DLD1 (cell line): Measurements from ENCODE around the gene CADM3.

Experiments used
- in situ Hi-C: cut with HindIII; loops from 2 replicates; pipeline ENCODE4 v1.10.0; 2017; ENCODE audit warnings: low sequenced_read_pairs

CADM3 gene, protein sequence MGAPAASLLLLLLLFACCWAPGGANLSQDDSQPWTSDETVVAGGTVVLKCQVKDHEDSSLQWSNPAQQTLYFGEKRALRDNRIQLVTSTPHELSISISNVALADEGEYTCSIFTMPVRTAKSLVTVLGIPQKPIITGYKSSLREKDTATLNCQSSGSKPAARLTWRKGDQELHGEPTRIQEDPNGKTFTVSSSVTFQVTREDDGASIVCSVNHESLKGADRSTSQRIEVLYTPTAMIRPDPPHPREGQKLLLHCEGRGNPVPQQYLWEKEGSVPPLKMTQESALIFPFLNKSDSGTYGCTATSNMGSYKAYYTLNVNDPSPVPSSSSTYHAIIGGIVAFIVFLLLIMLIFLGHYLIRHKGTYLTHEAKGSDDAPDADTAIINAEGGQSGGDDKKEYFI

DNA sequence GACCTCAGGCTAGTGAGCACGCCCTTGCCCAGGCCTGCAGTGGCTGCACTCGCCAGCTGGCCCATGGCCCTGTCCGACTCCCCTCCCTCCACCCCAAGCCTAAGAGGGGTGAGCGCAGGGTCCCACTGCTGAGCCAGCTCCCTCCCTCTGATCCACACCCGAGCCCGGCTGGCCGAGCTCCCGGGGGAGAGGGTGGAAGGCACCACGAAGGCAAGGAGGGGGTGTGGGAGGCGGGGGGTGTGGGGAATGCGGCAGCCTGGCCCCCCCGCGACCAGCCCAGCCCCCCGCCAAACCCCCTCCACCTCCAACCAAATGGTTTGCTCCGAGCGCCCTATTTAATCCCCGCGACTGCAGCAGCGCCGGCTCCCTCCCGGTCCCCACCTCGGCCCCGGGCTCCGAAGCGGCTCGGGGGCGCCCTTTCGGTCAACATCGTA, at the start of gene CADM3:
TSS of gene CADM3 (plus strand) at position 362 of the 434 bp plus-strand sequence. CDS start 151 bp downstream, outside the sequence.
- in situ Hi-C loops = no loop called here

DNA sequence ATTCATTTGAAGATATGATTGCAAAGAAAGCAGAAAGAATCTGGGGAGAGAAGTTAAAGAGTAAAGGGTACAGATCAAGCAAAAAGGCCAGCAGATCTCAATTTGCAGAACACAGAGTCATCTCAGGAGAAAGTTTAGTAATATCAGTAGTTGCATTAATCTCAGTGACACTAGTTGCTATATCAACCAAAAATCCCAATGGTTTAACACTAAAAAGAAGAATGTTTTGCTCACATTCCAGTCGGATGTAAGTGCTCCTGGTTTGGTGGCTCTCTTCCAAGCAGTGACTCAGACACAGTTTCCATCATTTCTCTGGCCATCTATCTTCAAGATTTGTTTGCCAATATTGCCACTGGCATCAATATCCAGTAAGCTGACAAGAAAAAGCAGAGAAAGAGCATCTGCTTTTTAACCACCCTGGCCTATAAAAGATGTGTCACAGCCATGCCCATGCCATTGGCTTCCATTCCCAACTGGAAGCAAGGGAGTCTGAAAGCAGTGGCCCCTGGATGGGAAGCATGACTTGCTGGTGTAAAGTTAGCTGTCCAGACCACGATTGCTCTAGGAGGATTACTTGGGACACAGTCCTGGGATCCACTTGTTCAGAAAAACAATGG, 49.3 kb upstream of the CADM3 start:
- in situ Hi-C loops = no loop called here

DNA sequence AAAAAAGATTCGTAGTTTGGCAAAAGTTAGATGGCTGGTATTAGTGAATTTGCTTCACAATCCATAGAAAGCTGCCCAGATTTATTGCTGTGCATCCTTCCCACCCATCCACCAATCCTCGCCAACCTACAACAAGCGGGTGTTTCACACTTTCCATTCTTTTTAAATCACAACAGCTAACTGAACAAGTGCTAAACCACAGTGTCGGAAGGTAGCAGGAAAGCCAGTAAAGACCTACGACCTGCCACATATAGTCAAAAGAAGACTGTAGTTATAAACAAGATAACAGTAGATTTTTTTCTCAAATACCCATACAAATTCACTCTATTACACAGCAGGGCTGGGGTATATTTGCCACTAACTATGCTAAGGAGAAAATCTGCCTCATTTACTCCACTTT, 47.8 kb upstream of the CADM3 start:
- in situ Hi-C loops = no loop called here

DNA sequence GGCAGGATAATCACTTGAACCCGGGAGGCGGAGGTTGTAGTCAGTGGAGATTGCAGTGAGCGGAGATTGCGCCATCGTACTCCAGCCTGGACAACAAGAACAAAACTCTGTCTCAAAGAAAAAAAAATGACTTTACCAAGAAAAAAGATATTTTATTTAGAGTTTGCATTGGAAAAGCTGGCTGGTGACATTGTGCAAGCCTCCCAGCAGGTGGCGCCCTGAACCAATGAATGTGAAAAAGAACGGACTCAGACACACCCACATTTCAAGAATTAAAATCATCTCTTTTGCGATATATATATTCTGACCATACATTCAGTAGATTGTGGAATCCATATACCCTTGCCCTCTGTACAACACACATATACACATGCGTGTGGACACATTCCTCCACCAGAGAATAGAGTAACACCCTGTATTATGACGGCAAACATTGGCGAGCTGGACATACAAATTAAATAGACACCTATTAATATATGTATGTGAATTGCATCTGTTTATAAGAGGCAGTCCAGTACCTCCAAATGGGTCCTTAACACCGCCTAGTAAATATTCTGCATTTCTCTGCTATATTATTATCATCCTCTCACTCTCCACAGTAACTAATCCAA, 39.0 kb upstream of the CADM3 start:
- in situ Hi-C loops = no loop called here

DNA sequence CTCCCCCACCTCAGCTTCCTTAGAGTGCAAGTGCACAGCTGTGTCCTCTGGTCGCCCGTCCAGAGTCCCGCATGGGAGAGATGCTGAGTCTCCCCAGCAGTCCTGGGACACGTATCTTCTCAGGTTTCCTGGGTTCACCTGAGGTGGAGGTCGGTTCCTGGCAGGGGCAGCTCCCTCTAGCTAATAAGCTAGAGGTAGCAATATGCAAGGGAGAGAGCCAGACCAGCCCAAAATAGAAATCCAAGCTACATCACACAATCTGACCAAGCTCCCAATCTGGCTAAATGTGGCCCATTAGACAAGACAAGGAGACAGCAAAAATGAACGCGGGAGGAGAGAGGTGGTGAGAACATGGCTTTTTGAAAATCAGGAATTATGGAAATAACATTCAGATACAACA, 30.9 kb upstream of the CADM3 start:
- in situ Hi-C loops = no loop called here

DNA sequence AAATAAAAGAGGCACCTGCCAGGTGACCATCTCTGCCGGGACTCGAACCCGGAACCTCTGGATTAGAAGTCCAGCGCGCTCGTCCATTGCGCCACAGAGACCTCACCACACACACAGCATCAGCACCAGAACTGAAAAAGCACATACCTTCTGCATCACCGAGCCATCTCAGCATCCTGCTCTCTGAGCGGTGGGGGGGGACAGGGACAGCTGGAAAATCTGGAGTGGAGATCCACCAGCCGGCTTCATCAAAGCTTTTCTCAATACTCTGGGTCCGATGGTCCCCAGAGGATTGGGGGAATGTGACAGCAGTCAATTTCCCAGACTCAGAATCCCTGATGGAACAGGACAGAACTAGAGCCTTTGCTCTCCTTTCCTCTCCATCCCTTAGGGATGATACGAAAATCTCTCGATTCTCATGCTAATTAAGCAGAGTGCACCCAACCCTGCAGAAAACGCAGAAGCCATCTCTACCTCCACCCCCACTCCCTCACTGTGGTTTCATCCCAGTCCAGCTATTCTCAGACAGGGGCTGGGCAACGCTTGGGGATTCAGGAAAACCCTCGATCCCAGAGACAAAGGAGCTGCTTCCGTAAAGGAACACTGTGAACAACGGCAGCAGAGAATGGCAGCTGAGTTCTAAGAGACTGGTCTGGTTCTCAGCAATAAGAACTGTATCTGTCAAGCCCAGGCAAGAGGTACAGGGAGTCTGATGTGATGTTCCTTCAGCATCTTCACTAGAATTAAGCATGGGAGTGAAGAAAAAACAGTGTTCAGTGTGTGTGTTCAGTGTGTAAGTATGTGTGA, 29.6 kb upstream of the CADM3 start:
- in situ Hi-C loops = no loop called here

DNA sequence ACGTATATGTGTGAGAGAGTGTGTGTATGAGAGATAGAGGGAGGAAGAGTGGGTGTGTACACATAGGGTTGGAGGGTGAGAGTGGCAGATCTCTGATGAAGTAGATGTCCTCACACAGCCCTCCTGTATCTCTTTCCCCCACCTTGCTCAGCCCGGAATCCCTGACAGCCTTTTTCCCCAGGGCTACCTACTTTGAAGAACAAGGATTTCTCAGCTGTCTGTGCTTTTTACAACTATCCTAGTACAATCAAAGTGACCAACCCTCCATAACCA, 29.1 kb upstream of the CADM3 start:
- in situ Hi-C loops = no loop called here

DNA sequence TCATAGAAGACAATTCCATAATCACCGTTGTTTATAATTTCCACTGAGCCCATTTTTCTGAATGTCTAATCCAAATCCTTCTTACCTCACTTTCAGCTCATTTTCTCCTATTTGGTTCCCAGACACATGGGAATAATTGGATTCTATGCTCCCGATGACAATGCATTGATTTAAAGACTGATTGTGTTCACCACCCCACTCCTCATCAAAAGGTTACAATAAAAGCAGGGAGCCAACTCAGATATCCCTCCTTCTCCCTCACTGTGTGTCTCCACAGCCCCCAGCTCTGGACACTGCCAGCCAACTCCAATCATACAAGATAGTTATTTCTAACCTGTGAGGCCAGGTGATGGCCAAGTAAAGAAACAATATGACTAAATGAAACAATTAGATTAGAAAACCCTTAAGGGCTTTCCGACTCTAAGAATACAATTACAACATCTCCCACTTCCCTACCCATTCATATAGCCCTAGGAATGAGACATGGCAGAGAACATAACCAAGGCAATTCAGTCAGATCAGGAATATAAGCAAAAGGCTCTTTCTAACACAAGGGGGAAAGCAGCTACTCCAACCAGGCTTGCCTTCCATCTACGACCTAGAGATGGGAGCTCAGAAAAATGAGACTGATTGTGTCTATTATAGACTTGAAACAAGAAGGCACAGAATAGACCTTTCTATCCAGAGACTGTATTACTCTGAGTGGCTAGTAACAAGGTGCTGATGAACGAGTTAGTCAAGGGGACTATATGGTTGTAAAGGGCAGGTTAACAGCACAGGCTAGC, 28.5 kb upstream of the CADM3 start:
- in situ Hi-C loops = no loop called here

DNA sequence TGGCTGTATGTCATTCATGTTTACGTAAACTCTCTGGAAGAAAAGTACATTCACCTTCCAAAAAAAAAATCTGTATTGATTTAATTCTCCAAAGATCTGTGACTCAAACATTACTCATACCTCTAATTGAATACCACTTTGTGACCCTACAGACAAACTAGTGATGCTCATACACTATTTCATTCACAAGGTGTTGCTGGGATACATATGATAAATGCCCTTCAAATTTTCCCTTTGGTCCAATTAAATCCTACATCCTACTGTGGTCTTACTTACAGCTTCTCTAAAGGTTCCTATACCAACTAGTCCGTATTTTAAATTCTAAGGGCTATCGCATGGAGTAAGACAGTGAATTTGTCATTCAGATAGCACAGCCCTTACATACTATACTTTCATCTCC, 26.8 kb upstream of the CADM3 start:
- in situ Hi-C loops = no loop called here

DNA sequence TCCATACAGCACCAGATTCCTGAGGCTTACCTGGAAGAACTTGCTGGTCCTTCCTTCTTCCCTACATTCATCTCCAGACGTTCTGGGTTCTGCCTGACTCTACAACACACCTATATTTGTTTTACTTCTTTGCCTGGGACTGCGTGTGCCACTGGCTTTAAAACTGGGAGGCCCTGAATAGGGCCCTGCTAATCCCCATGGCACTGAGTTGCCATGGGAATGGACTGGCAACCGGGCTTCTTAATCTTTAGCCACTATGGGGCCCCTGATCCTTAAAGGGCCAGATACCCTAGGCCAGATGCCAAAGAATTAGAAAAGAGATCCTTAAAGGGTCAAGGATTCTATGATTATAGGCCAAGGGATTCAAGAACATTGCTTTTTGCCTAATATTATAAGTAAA, 24.4 kb upstream of the CADM3 start:
- in situ Hi-C loops = no loop called here

DNA sequence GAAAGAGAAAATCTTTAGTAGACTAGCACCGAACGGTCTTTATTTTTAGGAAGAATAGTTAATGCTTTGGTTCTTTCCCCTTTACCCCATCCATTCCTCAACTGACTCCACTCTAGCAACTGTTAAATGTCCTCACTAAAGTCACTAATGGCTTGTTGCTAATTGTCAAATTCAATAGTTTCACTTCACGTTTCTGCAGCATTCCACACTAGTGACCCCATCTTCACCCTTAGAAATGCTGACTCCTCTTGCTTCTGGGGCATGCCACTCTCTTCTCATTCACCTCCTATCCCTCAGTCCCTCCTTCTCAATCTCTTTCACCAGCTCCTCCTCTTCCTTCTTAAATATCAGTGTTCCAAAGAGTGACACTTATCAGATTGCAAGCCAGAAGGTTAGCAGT, 19.4 kb upstream of the CADM3 start:
- in situ Hi-C loops = no loop called here

DNA sequence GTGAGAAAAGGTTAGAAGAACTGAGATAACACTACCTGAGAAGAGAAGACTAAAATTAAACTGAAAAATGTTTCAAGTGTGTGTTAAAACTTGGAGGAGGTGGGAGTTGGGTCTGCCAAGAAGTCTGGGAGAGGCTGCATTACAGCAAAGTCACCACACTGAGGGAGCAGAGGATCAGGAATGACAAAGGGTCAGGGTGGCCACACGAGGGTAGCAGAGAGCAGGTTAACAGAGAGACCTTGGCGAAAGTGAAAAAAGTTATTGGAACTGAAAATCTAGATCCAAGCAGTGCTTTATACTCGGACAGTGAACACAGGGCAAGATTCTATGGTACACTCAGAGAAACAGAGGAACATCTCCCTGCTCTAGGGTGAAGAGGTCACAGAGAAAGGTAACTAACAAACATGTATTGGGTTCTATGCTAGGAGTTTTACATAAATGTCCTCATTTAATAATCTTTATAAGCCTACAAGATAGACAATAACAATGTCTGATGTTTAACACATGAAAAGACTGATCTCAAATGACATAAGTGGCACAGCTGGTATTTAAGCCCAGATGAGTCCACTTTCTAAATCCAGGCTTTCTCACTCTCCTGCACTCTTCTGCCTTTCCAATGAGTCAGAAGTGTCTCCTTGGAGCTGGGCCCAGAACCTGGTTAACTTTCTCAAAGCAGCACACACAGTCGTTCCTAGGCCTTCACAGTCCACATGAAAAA, 10.3 kb upstream of the CADM3 start:
- in situ Hi-C loops = no loop called here

DNA sequence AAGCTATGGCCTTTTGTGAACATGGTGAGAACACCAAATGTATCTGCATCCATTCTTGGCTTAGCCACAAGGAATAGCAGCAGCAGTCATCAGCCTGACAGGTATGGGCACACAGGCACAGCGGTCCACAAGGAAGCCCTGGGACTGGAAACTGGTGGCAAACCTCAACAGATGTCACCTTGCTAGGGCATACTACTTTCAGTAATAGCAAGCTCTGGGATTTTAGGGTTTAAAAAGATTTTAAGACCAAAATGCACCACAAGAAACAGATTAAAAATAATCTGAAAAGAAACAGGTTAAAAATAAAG, 9.7 kb upstream of the CADM3 start:
- in situ Hi-C loops = no loop called here

DNA sequence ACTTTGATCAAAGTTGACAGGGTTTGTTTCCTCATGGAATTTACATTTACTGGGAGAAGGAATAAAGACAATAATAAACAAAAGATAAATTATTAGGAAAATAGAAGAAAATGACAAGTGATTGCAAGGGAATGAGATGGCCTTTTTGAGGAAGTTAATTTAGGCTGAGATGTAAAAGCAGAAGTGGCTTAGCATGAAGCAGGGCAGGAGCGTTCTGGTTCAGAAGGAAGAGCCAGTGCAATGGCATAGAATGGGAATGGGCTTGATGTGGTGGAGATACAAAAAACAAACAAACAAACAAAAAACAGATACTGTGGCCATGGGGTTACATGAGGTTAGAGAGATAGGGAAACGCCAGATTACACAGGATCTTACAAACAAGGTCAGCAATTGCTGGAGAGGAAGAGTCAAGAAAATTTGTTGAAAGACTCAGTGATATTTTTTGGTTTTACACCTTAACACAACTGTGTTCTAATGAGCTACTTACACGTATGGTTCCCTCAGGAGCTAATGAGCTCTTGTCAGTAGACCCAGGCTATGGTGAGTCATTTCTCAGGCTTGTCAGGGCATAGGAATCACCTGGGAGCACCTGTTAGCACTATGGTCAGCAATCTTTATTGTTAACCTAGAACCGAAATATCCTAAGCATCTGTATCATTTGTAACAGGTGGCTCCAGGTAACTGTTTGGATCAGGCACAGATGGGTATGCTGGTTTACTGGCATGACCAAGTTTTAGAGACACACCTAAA, 8.7 kb upstream of the CADM3 start:
- in situ Hi-C loops = no loop called here

DNA sequence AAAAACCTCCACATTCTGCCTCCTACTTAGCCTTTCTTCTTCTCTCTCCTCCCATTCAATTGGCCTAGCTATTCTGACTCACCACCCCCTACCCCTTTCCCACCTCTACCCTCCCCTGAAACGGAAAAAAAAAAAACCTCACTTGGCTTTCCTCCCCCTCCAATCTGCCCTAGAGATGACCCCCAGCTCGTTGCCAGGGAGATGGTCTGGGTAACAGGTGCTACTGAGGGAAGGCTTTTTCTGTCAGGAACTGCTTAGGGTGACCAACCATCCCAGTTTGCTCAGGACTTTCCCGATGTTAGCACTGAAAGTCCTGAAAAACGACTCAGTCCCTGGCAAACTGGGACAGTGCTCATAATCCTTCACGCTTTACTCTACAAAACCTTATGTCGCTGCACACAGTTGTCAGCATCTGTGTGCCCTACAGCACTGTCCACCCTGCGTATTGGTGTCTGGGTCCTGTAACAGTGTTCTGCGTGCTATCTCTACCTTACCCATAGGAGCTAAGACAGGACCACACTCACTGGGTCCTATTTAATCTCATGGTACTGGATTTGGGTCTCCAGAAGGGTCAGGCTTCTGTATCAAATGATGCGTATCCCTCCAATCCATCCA, 7.7 kb upstream of the CADM3 start:
- in situ Hi-C loops = no loop called here

DNA sequence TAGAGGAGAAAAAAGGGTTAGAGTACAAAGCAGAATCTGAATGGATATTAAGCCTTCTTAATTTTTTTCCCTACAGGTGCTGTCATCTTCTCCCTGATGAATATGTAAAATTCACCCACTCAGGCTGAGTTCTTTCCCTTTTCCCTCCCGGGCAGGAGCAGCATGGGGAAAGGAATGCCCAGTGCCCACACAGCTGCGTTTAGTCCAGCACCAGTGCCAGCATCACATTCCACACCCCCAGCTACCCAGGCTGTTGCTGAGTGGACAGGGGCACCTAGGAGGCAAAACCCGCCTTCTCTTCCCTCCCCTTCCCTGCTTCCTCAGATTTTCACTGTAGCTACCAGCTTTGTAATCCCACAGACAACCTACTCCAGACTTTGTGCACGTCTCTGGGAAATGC, 3.4 kb upstream of the CADM3 start:
- in situ Hi-C loops = no loop called here

DNA sequence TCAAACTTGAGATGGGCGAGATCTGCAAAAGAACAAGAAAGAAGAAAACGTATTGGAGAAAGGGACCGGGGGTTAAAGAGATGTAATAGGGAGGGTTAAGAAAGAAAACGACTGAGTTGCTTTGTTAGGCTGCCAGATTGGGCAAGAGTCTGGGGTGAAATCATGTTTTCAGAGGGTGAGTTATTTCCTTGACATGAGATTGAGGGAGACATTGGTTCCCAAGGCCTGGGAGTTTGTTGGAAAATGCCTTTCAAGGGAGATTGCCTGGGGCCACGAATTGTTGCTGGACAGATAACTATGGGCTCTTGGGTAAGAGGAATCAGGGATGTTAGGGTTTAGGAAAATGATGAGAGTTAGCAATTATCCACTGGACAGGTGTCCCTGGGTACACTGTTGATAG, 776 bp upstream of the CADM3 start:
- in situ Hi-C loops = no loop called here

DNA sequence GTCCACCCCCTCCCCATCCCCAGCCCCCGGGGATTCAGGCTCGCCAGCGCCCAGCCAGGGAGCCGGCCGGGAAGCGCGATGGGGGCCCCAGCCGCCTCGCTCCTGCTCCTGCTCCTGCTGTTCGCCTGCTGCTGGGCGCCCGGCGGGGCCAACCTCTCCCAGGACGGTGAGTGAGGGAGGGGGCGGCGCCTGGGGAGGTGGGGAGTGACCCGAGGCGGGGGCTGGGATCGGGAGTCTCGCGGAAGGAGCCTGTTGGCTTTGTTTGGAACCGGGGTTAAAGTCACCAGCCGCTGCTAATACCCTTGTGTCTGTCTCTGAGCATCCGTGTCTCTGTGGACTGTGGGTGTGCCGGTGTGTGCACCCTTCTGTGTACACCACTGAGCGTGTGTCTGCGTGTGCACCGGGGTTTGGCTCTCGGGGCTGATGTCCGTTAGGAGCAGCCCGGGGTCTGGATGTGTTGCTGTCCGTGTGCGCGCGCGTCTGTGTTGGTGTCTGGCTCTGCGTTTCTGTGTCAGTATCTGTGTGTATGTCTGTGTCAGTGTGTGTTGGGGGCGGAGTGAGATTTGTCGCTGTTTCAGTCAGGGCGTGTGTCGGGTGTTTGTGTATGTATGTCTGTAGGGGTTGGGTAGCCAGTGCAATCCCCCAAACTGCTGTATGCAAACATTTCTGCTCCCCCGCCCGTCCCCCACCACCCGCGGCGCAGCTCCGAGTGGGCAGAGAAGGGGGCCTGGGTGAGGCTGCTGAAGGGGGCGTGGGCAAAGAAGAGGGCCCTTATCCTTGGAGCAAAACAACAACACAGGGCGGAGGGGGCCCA, 480 bp downstream of the CADM3 start:
- in situ Hi-C loops = no loop called here
